SK-N-SH treated with all-trans-retinoic acid at 6 μM for 48 hours (cell line): Measurements from ENCODE around the gene BPTF.

Experiments used
- ARNTL ChIP-seq: fragments of 450-650 bp; formaldehyde crosslinking; IDR thresholded peaks from 2 replicates; pipeline ENCODE4 v1.5.0; 2020; ENCODE audit warnings: low read depth, mild to moderate bottlenecking, moderate library complexity, borderline replicate concordance
- CSDC2 ChIP-seq: fragments of 250-450 bp; sonication (Bioruptor Pico); IDR thresholded peaks from 2 replicates; pipeline ENCODE4 v1.5.0; 2020; ENCODE audit warnings: mild to moderate bottlenecking, moderate library complexity
- ESRRG ChIP-seq: fragments of 250-450 bp; sonication (Bioruptor Pico); IDR thresholded peaks from 2 replicates; pipeline ENCODE4 v1.6.1; 2021; ENCODE audit warnings: mild to moderate bottlenecking
- GLIS3 ChIP-seq: fragments of 250-450 bp; sonication (Bioruptor Pico); IDR thresholded peaks from 2 replicates; pipeline ENCODE4 v1.5.0; 2020; ENCODE audit warnings: mild to moderate bottlenecking, moderate library complexity
- RARB ChIP-seq: fragments of 250-450 bp; sonication (Bioruptor Pico); IDR thresholded peaks from 2 replicates; pipeline ENCODE4 v1.8.0; 2021; ENCODE audit warnings: mild to moderate bottlenecking, moderate library complexity
- TCF4 ChIP-seq: fragments of 250-450 bp; sonication (Bioruptor Pico); IDR thresholded peaks from 2 replicates; pipeline ENCODE4 v1.8.0; 2021; ENCODE audit warnings: mild to moderate bottlenecking, moderate library complexity, borderline replicate concordance
- ZC3H10 ChIP-seq: fragments of 250-450 bp; sonication (Bioruptor Pico); IDR thresholded peaks from 2 replicates; pipeline ENCODE4 v1.5.1; 2021; ENCODE audit warnings: mild to moderate bottlenecking, moderate library complexity
- ZFP3 ChIP-seq: fragments of 250-450 bp; sonication (Bioruptor Pico); IDR thresholded peaks from 2 replicates; pipeline ENCODE4 v1.5.0; 2020; ENCODE audit warnings: mild to moderate bottlenecking, moderate library complexity
- TF ChIP-seq, protein P1 (sequence below): fragments of 250-450 bp; sonication (Bioruptor Pico); IDR thresholded peaks from 2 replicates; pipeline ENCODE4 v1.8.0; 2020; ENCODE audit warnings: mild to moderate bottlenecking, moderate library complexity, borderline replicate concordance
- TF ChIP-seq, protein P2 (sequence below): fragments of 250-450 bp; sonication (Bioruptor Pico); IDR thresholded peaks from 2 replicates; pipeline ENCODE4 v1.5.0; 2020; ENCODE audit warnings: mild to moderate bottlenecking, moderate library complexity
- TF ChIP-seq, protein P3 (sequence below): fragments of 250-450 bp; sonication (Bioruptor Pico); IDR thresholded peaks from 2 replicates; pipeline ENCODE4 v1.8.0; 2021; ENCODE audit warnings: low read depth, mild to moderate bottlenecking, moderate library complexity, borderline replicate concordance

DNA sequence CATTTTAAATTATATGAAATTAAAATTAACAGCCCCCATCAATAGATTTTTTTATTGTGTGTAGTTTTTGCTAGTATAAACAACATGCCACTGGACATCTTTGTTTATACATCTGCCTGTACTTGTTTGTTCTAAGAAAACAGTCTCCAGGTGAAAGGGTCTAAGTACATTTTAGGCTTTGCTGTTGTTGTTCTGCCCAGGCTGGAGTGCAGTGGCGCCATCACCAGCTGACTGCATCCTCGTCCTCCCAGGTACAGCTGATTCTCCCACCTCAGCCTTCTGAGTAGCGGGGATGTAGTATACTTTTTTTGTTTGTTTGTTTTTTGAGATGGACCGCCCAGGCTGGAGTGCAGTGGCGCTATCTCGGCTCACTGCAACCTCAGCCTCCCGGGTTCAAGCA is 145.5 kb downstream of the BPTF start:
- TF ChIP-seq RARB (CRISPR knock-in tag) (no peak), ZC3H10 (CRISPR knock-in tag) (no peak), GLIS3 (CRISPR knock-in tag) (no peak), TCF4 (CRISPR knock-in tag) (no peak), ARNTL (CRISPR knock-in tag) (no peak), CSDC2 (CRISPR knock-in tag) (no peak), ZFP3 (CRISPR knock-in tag) (no peak), ESRRG (CRISPR knock-in tag) (no peak)
- TF ChIP-seq, protein P1, sequence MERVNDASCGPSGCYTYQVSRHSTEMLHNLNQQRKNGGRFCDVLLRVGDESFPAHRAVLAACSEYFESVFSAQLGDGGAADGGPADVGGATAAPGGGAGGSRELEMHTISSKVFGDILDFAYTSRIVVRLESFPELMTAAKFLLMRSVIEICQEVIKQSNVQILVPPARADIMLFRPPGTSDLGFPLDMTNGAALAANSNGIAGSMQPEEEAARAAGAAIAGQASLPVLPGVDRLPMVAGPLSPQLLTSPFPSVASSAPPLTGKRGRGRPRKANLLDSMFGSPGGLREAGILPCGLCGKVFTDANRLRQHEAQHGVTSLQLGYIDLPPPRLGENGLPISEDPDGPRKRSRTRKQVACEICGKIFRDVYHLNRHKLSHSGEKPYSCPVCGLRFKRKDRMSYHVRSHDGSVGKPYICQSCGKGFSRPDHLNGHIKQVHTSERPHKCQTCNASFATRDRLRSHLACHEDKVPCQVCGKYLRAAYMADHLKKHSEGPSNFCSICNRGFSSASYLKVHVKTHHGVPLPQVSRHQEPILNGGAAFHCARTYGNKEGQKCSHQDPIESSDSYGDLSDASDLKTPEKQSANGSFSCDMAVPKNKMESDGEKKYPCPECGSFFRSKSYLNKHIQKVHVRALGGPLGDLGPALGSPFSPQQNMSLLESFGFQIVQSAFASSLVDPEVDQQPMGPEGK = no peak
- TF ChIP-seq, protein P2, sequence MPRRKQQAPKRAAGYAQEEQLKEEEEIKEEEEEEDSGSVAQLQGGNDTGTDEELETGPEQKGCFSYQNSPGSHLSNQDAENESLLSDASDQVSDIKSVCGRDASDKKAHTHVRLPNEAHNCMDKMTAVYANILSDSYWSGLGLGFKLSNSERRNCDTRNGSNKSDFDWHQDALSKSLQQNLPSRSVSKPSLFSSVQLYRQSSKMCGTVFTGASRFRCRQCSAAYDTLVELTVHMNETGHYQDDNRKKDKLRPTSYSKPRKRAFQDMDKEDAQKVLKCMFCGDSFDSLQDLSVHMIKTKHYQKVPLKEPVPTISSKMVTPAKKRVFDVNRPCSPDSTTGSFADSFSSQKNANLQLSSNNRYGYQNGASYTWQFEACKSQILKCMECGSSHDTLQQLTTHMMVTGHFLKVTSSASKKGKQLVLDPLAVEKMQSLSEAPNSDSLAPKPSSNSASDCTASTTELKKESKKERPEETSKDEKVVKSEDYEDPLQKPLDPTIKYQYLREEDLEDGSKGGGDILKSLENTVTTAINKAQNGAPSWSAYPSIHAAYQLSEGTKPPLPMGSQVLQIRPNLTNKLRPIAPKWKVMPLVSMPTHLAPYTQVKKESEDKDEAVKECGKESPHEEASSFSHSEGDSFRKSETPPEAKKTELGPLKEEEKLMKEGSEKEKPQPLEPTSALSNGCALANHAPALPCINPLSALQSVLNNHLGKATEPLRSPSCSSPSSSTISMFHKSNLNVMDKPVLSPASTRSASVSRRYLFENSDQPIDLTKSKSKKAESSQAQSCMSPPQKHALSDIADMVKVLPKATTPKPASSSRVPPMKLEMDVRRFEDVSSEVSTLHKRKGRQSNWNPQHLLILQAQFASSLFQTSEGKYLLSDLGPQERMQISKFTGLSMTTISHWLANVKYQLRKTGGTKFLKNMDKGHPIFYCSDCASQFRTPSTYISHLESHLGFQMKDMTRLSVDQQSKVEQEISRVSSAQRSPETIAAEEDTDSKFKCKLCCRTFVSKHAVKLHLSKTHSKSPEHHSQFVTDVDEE (CRISPR knock-in tag) = no peak
- TF ChIP-seq, protein P3, sequence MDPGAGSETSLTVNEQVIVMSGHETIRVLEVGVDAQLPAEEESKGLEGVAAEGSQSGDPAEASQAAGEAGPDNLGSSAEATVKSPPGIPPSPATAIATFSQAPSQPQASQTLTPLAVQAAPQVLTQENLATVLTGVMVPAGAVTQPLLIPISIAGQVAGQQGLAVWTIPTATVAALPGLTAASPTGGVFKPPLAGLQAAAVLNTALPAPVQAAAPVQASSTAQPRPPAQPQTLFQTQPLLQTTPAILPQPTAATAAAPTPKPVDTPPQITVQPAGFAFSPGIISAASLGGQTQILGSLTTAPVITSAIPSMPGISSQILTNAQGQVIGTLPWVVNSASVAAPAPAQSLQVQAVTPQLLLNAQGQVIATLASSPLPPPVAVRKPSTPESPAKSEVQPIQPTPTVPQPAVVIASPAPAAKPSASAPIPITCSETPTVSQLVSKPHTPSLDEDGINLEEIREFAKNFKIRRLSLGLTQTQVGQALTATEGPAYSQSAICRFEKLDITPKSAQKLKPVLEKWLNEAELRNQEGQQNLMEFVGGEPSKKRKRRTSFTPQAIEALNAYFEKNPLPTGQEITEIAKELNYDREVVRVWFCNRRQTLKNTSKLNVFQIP = no peak
